ENCODE data around the gene PLA2G4F. TPM values are rescaled to one million over a fixed set of nuclear protein-coding genes. Genes with fewer than 3 reads are reported as not detected.

Gene PLA2G4F
- total RNA-seq, 1 experiment from 2014 or later: not detected

DNA sequence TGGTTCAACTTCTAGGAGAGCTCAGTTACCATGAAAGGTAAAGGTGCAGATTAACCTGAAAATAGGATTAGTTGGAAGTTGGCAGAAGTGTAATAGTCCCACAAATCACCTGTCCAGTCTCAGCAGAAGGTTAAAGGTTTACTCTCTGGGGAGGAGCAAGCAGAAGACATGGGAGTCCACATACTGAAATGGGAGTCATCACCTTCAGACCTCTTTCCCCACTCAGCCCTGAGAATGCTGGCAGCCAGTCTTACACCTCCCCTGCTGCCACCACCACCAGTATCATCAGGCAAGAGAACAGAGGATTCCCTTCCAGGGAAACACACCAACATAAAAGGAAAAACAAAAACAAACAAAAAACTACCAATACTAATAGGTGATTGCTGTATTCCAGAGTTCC lies 48.2 kb downstream of the PLA2G4F start:
- no peak overlapping the region for H4K8ac ChIP-seq (replicated peaks; ENCODE audit: insufficient read length, low read depth, low read length)
- H2BK20ac ChIP-seq (ENCODE audit: low read depth, low read length, poor library complexity, severe bottlenecking): no peak overlapping the region
- no peaks in the 10 kb centered on the region; the same call in 1 of the 2 replicates for H3K27me3 ChIP-seq (ENCODE audit: insufficient read depth, low read length)
- H2BK120ac ChIP-seq (ENCODE audit: low read depth, low read length, poor library complexity, severe bottlenecking): no peak overlapping the region
- H3K18ac ChIP-seq (ENCODE audit: insufficient read length, low read depth, low read length): no peak overlapping the region
- H3K79me2 ChIP-seq (ENCODE audit: insufficient read depth, low read length): no peaks in the 10 kb centered on the region
- no peak overlapping the region for H2AFZ ChIP-seq (ENCODE audit: low read length)
- H3K9me3 ChIP-seq (ENCODE audit: control insufficient read depth, low read depth, low read length): no peaks in the 10 kb centered on the region
- no peak overlapping the region for H3K56ac ChIP-seq (ENCODE audit: insufficient read length, low read depth, low read length)
- H3K14ac ChIP-seq (ENCODE audit: insufficient read depth, low read length): no peak overlapping the region
- no peak overlapping the region for H4K91ac ChIP-seq (ENCODE audit: insufficient read length, low read depth, low read length)
- H3K79me1 ChIP-seq (ENCODE audit: insufficient read depth, low read depth, low read length, poor library complexity, severe bottlenecking): no peaks in the 10 kb centered on the region
- TF ChIP-seq, protein P1, sequence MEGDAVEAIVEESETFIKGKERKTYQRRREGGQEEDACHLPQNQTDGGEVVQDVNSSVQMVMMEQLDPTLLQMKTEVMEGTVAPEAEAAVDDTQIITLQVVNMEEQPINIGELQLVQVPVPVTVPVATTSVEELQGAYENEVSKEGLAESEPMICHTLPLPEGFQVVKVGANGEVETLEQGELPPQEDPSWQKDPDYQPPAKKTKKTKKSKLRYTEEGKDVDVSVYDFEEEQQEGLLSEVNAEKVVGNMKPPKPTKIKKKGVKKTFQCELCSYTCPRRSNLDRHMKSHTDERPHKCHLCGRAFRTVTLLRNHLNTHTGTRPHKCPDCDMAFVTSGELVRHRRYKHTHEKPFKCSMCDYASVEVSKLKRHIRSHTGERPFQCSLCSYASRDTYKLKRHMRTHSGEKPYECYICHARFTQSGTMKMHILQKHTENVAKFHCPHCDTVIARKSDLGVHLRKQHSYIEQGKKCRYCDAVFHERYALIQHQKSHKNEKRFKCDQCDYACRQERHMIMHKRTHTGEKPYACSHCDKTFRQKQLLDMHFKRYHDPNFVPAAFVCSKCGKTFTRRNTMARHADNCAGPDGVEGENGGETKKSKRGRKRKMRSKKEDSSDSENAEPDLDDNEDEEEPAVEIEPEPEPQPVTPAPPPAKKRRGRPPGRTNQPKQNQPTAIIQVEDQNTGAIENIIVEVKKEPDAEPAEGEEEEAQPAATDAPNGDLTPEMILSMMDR (conservative IDR thresholded peaks at IDR 0.05): no peak
- no peaks in the 10 kb centered on the region for H4K20me1 ChIP-seq (ENCODE audit: control insufficient read depth, insufficient read depth, insufficient read length)
- no peak overlapping the region for H3K4me2 ChIP-seq (ENCODE audit: insufficient read depth, insufficient read length, low read length)
- H3K4me1 Mint-ChIP-seq: no peaks in the 10 kb centered on the region
- no peak overlapping the region for H3K23ac ChIP-seq (ENCODE audit: insufficient read length, low read depth, low read length)
- H3K36me3 Mint-ChIP-seq (ENCODE audit: insufficient read depth in 1 of 3, low read depth in 3 of 3): no peaks in the 10 kb centered on the region
- H3K23me2 ChIP-seq (ENCODE audit: insufficient read length, low read depth, low read length, poor library complexity, severe bottlenecking): no peaks in the 10 kb centered on the region
- no peak overlapping the region for H3T11ph ChIP-seq (ENCODE audit: low read length)
- no peak overlapping the region for H3K9ac ChIP-seq (ENCODE audit: extremely low read depth, insufficient read length, low read length)
- H3K27me3 Mint-ChIP-seq (ENCODE audit: low read depth): peaks cover 4% of the 10 kb centered on the region
- H2BK12ac ChIP-seq (ENCODE audit: insufficient read length, low read depth, low read length): no peak overlapping the region
- no peak overlapping the region for H3K4ac ChIP-seq (ENCODE audit: low read depth, low read length)
- no peak overlapping the region for H4K5ac ChIP-seq (ENCODE audit: insufficient read length, low read depth, low read length)
- H3K4me3 Mint-ChIP-seq: no peak overlapping the region
- no peak overlapping the region for H3K27ac ChIP-seq (ENCODE audit: insufficient read length, low read depth, low read length)
- H2BK15ac ChIP-seq (ENCODE audit: low read depth, low read length): no peak overlapping the region
- no peaks in the 10 kb centered on the region for H3K9me3 Mint-ChIP-seq
- no peak overlapping the region for H2AK5ac ChIP-seq (ENCODE audit: insufficient read length, low read length)
- H3K4me1 ChIP-seq (ENCODE audit: insufficient read depth, low read length): no peaks in the 10 kb centered on the region
- DNase-seq: no peak
- H2BK5ac ChIP-seq (ENCODE audit: insufficient read length, low read length): no peak overlapping the region
- H3K27ac Mint-ChIP-seq: no peak overlapping the region
